Parathyroid adenoma (tissue), 2 donors: Measurements from ENCODE around the gene PLIN1.

Experiments used
- H2AFZ ChIP-seq: fragments of 300-600 bp; sonication (generic); one replicate; pipeline ENCODE4 v1.7.0; 2017; ENCODE audit warnings: antibody characterized with exemption, mild to moderate bottlenecking
- H3K27ac ChIP-seq: fragments of 300-600 bp; sonication (generic); one replicate; pipeline ENCODE4 v1.7.0; 2017
- H3K27me3 ChIP-seq: fragments of 300-600 bp; sonication (generic); one replicate; pipeline ENCODE4 v1.7.0; 2017; ENCODE audit warnings: low read length; ENCODE audit not compliant: control insufficient read depth, insufficient read depth
- H3K36me3 ChIP-seq: fragments of 300-600 bp; sonication (generic); one replicate; pipeline ENCODE4 v1.7.0; 2017; ENCODE audit warnings: low read length; ENCODE audit not compliant: control insufficient read depth, insufficient read depth
- H3K4me1 ChIP-seq: fragments of 300-600 bp; sonication (generic); one replicate; pipeline ENCODE4 v1.7.0; 2017; ENCODE audit warnings: control low read depth
- H3K4me2 ChIP-seq: fragments of 300-600 bp; sonication (generic); one replicate; pipeline ENCODE4 v1.7.0; 2017; ENCODE audit warnings: low read length
- H3K4me3 ChIP-seq: fragments of 300-600 bp; sonication (generic); one replicate; pipeline ENCODE4 v1.7.0; 2017; ENCODE audit warnings: low read depth, low read length
- H3K79me2 ChIP-seq: fragments of 300-600 bp; sonication (generic); one replicate; pipeline ENCODE4 v1.7.0; 2017; ENCODE audit warnings: control low read depth
- H3K9ac ChIP-seq: fragments of 300-600 bp; sonication (generic); one replicate; pipeline ENCODE4 v1.7.0; 2017; ENCODE audit warnings: mild to moderate bottlenecking
- H3K9me3 ChIP-seq: fragments of 300-600 bp; sonication (generic); one replicate; pipeline ENCODE4 v1.7.0; 2017; ENCODE audit warnings: low read length; ENCODE audit not compliant: control insufficient read depth
- TF ChIP-seq, protein P1 (sequence below): fragments of 300-600 bp; sonication (generic); IDR thresholded peaks from one replicate; pipeline ENCODE4 v1.7.0; 2017; ENCODE audit warnings: antibody characterized with exemption, mild to moderate bottlenecking
- donor health status: primary hyperparathyroidism.

PLIN1 gene

DNA sequence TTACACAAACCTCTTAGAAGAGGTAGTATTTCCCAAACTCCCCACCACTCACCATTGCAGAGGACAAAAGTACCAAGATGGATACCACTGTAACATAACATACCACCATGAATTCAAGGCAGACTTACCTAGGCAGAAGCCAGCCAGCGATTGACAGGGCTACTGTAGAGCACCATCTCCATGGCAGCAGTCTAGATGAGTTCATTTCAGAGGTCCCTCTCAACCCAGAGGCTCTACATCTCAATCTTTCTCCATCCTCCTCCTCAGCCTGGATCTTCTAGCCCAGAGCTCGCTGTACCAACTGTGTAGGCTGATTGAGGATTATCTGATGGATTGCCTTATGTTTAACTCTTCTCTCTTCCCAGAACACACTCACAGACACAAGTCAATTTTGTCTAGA lies 2.0 kb upstream of the PLIN1 start:
- Histone ChIP-seq H3K9me3 (no peaks in the 10 kb centered on the region), H3K4me1 (peaks cover 16% of the 10 kb centered on the region), H3K4me3 (no peak overlapping the region), H3K9ac (no peak overlapping the region), H3K4me2 (peak overlapping the region; percentile 2), H3K27ac (peak overlapping the region; percentile 74), H3K79me2 (no peaks in the 10 kb centered on the region), H3K36me3 (no peaks in the 10 kb centered on the region), H2AFZ (no peak overlapping the region), H3K27me3 (no peaks in the 10 kb centered on the region)
- TF ChIP-seq, protein P1, sequence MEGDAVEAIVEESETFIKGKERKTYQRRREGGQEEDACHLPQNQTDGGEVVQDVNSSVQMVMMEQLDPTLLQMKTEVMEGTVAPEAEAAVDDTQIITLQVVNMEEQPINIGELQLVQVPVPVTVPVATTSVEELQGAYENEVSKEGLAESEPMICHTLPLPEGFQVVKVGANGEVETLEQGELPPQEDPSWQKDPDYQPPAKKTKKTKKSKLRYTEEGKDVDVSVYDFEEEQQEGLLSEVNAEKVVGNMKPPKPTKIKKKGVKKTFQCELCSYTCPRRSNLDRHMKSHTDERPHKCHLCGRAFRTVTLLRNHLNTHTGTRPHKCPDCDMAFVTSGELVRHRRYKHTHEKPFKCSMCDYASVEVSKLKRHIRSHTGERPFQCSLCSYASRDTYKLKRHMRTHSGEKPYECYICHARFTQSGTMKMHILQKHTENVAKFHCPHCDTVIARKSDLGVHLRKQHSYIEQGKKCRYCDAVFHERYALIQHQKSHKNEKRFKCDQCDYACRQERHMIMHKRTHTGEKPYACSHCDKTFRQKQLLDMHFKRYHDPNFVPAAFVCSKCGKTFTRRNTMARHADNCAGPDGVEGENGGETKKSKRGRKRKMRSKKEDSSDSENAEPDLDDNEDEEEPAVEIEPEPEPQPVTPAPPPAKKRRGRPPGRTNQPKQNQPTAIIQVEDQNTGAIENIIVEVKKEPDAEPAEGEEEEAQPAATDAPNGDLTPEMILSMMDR: no peak

DNA sequence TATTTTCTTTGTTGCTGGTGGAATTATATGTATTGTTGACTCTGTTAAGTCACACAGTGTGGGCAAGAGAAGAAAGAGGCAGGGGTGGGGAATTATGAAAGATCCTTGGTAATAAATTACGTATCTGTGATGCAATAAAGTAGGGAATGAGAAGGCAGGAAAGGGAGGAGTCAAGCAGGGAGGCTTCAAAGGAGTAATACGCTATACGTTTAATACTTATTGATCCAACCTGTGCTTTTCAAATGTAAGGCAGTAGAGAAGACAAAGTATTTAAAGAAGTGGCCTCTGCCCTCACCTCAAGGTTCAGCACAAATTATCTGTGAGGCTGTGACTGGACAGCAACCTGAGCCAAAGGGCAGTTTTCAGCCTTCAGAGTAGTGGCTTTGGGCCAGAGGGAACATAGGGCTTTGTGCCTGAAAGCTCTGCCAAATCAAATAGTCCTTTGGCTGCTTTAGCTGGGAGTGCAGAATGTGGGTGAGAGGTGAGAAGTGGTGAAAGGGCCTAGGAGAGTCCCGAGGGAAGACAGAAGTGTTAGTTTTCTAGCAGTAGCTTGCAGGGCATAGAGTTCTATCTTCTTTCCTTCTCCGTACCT lies 1.2 kb upstream of the PLIN1 start:
- peak overlapping the region; percentile 2 for H3K4me2 ChIP-seq
- TF ChIP-seq, protein P1: no peak
- no peaks in the 10 kb centered on the region for H3K79me2 ChIP-seq
- H3K9me3 ChIP-seq: no peaks in the 10 kb centered on the region
- H3K27ac ChIP-seq: peak overlapping the region; percentile 74
- peak overlapping the region; percentile 28 for H2AFZ ChIP-seq
- no peak overlapping the region for H3K9ac ChIP-seq
- H3K4me1 ChIP-seq: peaks cover 16% of the 10 kb centered on the region
- H3K4me3 ChIP-seq: no peak overlapping the region
- no peaks in the 10 kb centered on the region for H3K27me3 ChIP-seq
- H3K36me3 ChIP-seq: no peaks in the 10 kb centered on the region

DNA sequence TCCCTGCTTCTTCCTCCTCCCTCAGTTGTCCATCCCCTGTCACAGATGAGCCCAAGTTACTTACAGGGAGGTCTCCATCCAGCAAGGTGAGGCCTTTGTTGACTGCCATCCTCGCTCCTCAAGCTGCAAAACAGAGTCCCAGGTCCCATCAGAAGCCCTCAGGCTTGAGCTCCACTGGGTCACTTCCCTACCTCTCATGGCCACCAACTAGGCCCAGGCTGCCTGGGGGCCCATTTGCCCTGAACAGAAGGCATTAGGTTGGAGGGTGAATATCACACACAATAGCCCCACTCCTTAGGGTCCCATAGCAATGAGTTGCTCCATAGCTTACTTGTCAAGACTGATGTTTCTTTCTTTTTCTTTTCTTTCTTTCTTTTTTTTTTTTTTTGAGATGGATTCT lies 1.8 kb downstream of the PLIN1 start:
- Histone ChIP-seq H3K4me2 (no peak overlapping the region), H3K79me2 (no peaks in the 10 kb centered on the region)
- TF ChIP-seq, protein P1: no peak

DNA sequence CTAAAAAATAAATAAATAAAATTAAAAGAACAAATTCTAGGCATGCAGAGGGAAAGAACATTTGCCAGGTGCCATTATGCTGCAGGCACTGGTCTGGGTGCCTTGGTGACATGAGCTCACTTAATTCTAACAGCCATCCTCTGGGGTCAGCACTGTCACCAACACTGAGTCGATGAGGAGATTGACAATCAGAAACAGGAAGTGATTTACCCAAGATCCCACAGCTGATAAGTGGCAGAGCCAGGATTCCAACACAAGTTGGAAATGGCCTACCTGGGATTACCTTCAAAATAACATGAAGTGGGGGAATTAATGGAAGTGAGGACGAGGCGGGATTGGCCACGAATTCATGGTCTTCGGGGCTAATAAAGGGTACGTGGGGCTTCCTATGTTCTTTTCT lies 3.6 kb downstream of the PLIN1 start:
- Histone ChIP-seq H3K27ac (no peak overlapping the region), H3K4me2 (no peak overlapping the region), H3K9ac (no peak overlapping the region), H3K4me3 (no peak overlapping the region), H3K4me1 (peaks cover 8% of the 10 kb centered on the region), H3K36me3 (no peaks in the 10 kb centered on the region), H3K9me3 (no peaks in the 10 kb centered on the region), H3K27me3 (no peaks in the 10 kb centered on the region), H2AFZ (no peak overlapping the region), H3K79me2 (no peaks in the 10 kb centered on the region)
- TF ChIP-seq, protein P1: no peak

More for the DNA sequence above, 1.8 kb downstream of the PLIN1 start:
- H3K36me3 ChIP-seq: no peaks in the 10 kb centered on the region
- H3K9ac ChIP-seq: no peak overlapping the region
- H2AFZ ChIP-seq: no peak overlapping the region
- H3K27ac ChIP-seq: no peak overlapping the region
- H3K4me1 ChIP-seq: peaks cover 16% of the 10 kb centered on the region
- no peak overlapping the region for H3K4me3 ChIP-seq
- H3K27me3 ChIP-seq: no peaks in the 10 kb centered on the region
- no peaks in the 10 kb centered on the region for H3K9me3 ChIP-seq

DNA sequence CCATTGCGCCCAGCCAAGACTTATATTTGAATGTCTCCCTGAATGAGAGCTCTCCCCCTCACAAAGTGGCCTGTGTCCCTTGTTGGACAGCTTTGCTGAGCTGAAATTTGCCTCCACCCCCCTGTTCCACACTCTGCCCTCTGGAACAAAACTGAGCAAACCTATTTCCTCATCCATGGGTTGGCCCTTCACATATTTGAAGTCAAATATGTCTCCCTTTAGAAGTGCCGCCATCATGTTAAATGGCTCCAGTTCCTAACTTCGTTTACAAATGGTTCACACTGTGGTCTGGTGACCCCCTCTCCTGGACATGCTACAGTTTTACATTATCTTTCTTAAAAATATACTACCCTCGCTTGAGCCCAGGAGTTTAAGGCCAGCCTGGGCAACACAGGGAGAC lies 4.6 kb downstream of the PLIN1 start:
- Histone ChIP-seq H3K9ac (no peak overlapping the region), H3K79me2 (no peaks in the 10 kb centered on the region), H3K4me3 (no peak overlapping the region), H3K36me3 (no peaks in the 10 kb centered on the region), H3K27me3 (no peaks in the 10 kb centered on the region), H3K9me3 (no peaks in the 10 kb centered on the region), H3K4me1 (peaks cover 7% of the 10 kb centered on the region), H3K27ac (no peak overlapping the region), H2AFZ (no peak overlapping the region), H3K4me2 (no peak overlapping the region)
- TF ChIP-seq, protein P1: no peak
